ENCODE data around the gene SIRPA. TPM values are rescaled to one million over a fixed set of nuclear protein-coding genes. Genes with fewer than 3 reads are reported as not detected.

The SIRPA gene
- total RNA-seq, 1 experiment from 2014 or later, result 8.9 TPM

- TF ChIP-seq ATF2 (CRISPR knock-in tag; IDR thresholded peaks at IDR 0.05; ENCODE audit: borderline replicate concordance, low read depth), result no peak
- no peak for TF ChIP-seq NFATC4 (CRISPR knock-in tag; IDR thresholded peaks at IDR 0.05)
Observed at GRCh38 chr20:1907586-1907985, 12.4 kb downstream of the SIRPA start (continued).

GRCh38 chr20:1908191-1908590 lies 13.0 kb downstream of the SIRPA start:
- peaks cover 7% of the 10 kb centered on the region for H3K4me1 Mint-ChIP-seq
- DNase-seq (ENCODE audit: low spot score) (no peak), ATAC-seq (no peak)
- peaks cover 14% of the 10 kb centered on the region; the same call in 1 of the 2 replicates for H3K36me3 Mint-ChIP-seq
- no peak overlapping the region for H3K4me3 Mint-ChIP-seq
- ChIA-PET CTCF (interaction anchor here (1.0 kb wide), 1 partner anchor 131 kb away, joined by 6 read pairs; no protein-coding TSS in a partner anchor), POLR2A (no interaction called here)
- no peak overlapping the region for H3K27ac Mint-ChIP-seq
- TF ChIP-seq ZNF263 (CRISPR knock-in tag; IDR thresholded peaks at IDR 0.05; ENCODE audit: low read depth) (no peak), GRHL2 (CRISPR knock-in tag; IDR thresholded peaks at IDR 0.05; ENCODE audit: insufficient replicate concordance, severe bottlenecking) (no peak), ETV6 (CRISPR knock-in tag; IDR thresholded peaks at IDR 0.05) (no peak), FOXP4 (CRISPR knock-in tag; IDR thresholded peaks at IDR 0.05) (no peak), ZBTB43 (CRISPR knock-in tag; IDR thresholded peaks at IDR 0.05) (no peak), MYBL2 (CRISPR knock-in tag; IDR thresholded peaks at IDR 0.05) (no peak), GABPB1 (CRISPR knock-in tag; IDR thresholded peaks at IDR 0.05) (no peak), NFE2L1 (CRISPR knock-in tag; IDR thresholded peaks at IDR 0.05) (no peak), SP1 (CRISPR knock-in tag; conservative IDR thresholded peaks at IDR 0.05) (no peak), E2F1 (CRISPR knock-in tag; IDR thresholded peaks at IDR 0.05) (no peak), NFATC4 (CRISPR knock-in tag; IDR thresholded peaks at IDR 0.05) (no peak)
- H3K27me3 Mint-ChIP-seq (ENCODE audit: low read depth), result no peaks in the 10 kb centered on the region
- H3K9me3 Mint-ChIP-seq, result peaks cover 8% of the 10 kb centered on the region

- POLR2A ChIA-PET, result no interaction called here
- TF ChIP-seq SOX15 (CRISPR knock-in tag; IDR thresholded peaks at IDR 0.05) (no peak), GRHL2 (CRISPR knock-in tag; IDR thresholded peaks at IDR 0.05; ENCODE audit: insufficient replicate concordance, severe bottlenecking) (no peak), CTCF (IDR thresholded peaks at IDR 0.05) (no peak), GABPB1 (CRISPR knock-in tag; IDR thresholded peaks at IDR 0.05) (no peak), FOXJ3 (CRISPR knock-in tag; IDR thresholded peaks at IDR 0.05; ENCODE audit: borderline replicate concordance) (no peak), NR3C1 (CRISPR knock-in tag; conservative IDR thresholded peaks at IDR 0.05; ENCODE audit: low read depth) (no peak), TCF7 (CRISPR knock-in tag; IDR thresholded peaks at IDR 0.05; ENCODE audit: low read depth) (no peak), TEAD1 (CRISPR knock-in tag; IDR thresholded peaks at IDR 0.05) (no peak), AFF4 (CRISPR knock-in tag; IDR thresholded peaks at IDR 0.05; ENCODE audit: borderline replicate concordance) (no peak), ZNF138 (CRISPR knock-in tag; conservative IDR thresholded peaks at IDR 0.05) (no peak), JAZF1 (CRISPR knock-in tag; IDR thresholded peaks at IDR 0.05) (no peak)
- CTCF ChIA-PET, result interaction anchor here (0.5 to 1.0 kb wide), 2 partner anchors 8 to 132 kb away, joined by 3 to 6 read pairs; no protein-coding TSS in a partner anchor
Observed at GRCh38 chr20:1909097-1909496, 13.9 kb downstream of the SIRPA start.

More at GRCh38 chr20:1909097-1909496, 13.9 kb downstream of the SIRPA start:
- Mint-ChIP-seq H3K9me3 (peaks cover 8% of the 10 kb centered on the region), H3K4me3 (no peak overlapping the region), H3K4me1 (peaks cover 7% of the 10 kb centered on the region), H3K36me3 (peaks cover 14% of the 10 kb centered on the region; the same call in 1 of the 2 replicates), H3K27ac (no peak overlapping the region), H3K27me3 (ENCODE audit: low read depth) (no peaks in the 10 kb centered on the region)
- ATAC-seq, result no peak
- no peak for DNase-seq (ENCODE audit: low spot score)
